ENCODE results near the gene CNOT6L.
"Not testable (repeated sequence)": the region's sequence is repeated elsewhere in the genome, so short reads cannot be mapped to it uniquely, and the experiment has no call there.

The CNOT6L gene

DNA sequence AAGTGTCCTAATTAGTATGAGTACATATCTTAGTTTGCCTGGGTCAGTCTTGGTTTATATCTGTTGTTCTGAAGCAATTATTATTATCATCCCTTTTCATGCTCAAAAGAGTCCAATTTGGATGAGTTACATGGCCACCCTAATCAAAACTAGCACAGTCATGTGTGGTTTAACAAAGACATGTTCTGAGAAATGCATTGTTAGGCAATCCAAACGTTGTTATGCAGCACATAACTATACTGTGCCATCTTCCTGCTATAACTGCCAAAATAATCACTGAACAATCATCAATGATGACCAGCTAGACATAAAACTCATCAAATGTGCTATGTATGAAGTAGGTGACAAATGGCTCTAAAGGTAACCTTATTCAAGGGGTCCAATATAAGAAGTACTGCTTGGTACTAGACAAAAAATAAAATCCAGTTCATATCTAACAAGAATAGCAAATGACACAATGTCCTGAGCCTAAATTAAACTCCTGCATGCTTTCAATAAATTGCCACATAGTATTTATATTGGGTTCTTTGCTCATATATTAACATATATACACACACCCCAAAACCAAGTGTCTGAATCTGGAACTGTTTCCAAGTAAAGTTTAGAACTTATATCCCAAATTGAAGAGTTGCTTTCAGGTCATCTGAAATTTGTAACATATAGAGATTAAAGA lies 41.9 kb downstream of the CNOT6L start:
- no peak for DNase-seq

DNA sequence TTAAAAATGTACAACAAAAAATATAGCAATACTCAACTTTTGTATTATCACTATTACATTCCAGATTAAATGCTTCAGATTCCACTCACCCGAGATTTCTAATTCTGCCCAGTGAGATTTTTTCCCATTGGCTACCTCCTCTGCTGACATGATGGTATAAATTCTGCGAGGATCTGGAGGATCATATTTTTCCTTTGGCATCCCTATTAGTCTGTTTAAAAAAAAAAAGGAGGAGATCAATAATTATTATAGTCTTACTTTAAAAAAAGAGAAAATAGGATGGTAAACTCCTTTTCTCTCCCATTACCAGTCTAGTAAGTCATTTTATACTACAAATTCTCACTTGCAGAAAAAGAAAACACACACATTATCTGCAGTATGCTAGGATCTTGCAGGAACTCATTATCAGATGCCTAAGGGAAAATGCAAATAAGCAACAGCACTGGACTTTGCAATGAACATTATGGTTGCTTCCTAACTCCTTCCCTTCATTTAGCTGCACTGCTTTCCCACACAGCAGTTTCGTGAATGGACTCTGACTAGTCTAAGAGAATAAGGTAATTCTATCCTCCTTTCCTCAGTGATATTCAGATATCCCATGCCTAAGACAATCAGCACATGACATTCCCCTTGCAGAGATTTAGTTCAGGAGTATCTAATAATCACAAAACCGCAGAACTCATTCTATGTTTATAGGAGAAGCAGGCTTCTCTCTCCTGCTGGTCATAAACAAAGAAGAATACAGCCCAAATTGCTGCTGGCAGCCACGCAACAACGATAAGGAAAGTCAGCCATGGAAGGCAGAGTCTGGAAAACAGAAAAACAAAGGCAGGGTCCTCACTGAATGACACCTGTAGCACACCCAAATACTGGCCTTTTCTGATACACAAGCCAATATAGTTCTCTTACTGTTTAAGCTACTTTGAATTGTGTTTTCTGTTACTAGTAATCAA lies 42.7 kb downstream of the CNOT6L start:
- no peak for DNase-seq

DNA sequence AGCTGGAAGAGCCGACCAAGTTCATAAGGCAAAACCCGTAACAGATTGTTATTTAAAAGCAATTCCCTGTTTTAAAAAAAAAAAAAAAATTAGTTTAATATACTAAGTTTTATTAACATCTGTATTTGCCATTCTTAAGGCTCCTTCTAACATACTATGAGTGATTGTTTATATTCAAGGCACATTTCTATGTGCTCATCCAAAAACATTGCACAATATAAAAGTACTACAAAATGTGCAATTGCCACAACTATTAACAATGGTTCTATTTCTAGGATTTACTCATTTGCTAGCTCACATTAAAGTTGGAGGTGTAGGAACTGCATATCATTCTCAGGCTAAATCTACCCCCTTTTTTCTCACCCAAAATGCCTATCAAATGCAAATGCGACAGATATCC lies 46.1 kb downstream of the CNOT6L start:
- DNase-seq, result no peak

DNA sequence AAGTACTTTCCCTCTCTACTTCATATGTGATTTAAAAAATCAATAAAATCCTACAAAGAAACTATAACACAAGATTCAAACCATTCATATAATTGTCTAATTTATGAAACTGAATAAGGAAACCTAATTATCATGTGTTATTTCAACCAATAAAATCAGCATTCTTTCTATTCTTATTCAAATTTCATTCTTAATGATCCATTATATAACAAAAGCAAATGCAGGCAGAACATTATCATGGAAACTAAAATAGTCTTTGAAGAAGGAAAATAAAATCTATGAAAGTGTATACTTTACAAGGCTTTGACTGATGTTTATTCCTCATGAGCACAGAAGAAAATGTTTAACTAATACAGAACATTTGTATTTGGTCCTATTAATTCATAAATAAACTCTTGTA lies 47.6 kb downstream of the CNOT6L start:
- no peak for DNase-seq

DNA sequence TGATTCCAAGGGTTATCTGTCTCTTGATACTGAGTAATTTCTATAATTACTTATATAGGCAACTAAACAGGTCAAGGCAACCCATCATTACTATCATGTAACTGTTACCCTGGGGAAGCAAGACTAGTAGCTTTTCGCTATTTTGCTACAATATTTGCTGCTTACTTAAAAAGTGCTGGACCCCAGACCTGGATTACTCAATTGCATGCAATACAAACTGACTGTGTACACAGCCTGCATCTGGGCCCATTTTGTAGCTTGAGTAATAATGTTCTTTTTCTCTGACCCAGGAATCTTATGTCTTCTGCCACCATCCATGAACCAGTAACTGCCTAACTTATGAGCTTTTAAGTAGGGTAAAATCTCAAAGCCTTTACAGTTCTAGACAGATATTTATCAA lies 53.4 kb downstream of the CNOT6L start:
- no peak for DNase-seq

DNA sequence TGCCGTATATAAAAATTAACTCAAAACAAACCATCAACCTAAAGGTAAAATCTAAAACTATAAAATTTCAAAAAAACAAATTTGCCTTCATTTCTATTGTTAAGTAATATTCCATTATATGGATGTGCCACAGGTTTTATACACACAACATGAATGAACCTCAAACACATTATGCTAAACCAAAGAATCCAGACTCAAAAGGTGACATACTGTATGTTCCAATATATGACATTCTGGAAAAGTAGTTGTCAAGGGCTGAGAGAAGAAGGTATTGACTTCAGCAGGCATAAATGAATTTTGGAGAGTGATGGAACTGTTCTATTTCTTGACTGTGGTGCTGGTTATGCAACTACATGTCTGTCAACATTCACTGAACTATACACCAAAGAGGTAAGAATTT lies 56.6 kb downstream of the CNOT6L start:
- DNase-seq, result no peak

DNA sequence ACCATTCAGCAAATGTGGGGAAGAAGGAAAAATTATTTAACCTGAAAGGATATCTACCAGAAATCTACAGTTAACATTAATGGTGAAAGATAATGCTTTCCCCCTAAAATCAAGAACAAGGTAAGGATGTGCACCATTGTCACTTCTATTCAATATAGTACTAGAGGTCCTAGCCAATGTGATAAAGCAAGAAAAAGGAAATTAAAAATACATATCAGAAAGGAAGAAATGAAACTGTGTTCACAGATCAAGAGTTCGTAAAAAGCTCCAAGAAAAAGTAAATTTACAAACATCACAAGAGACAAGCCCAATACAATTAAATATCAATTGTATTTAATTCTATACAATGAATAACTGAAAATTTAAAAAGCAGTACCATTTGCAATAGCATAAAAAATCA lies 57.6 kb downstream of the CNOT6L start:
- no peak for DNase-seq

DNA sequence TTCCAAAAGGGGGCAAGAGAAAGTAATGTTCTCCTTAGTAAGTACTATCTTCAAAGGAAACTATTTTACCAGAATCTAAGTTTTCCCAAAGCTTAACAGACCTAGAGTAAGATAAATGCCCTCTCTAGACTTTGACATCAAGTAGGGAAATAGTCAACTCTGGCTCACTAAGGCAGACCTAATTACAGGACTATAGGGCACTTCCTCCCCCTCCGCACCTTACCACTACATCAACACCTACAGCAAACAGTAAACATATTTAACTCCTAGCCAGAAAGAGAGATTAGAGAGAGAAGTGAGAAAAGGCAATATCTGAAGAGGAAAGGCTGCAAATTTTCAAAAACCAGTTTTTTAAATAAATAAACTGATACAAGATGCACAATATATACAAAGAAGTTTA lies 60.4 kb downstream of the CNOT6L start:
- DNase-seq, result no peak

DNA sequence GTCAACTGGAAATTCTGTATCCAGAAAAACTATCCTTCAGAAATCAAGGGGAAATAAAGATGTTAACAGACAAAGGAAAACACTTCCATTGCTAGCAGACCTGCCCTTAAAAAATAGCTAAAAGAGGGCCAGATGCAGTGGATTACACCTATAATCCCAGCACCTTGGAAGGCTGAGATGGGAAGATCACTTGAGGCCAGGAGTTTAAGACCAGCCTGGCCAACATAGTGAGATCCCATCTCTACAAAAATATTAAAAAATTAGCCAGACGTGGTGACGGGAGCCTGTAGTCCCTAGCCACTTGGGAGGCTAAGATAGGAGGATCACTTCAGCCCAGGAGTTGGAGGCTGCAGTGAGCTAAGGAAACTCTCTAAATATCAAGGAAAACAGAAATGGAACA lies 67.4 kb downstream of the CNOT6L start:
- no peak for DNase-seq

DNA sequence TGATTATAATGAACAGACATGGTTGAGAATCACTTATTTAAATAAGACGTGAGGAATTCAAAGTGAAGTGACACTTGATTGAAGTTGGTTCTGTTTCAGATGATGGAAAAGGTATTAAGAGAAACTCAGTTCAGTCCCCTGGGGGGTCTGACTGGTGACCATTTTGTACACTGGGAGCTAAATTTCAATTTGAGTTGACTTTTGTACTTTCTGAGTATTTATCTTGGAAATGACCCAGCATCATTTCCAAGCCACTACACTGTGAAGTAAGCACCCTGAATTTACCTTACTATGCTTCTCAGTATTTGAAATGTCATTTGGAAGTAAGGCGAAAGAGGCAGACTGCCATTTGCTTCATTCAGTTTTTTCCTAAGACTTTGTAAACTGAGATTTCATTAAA lies 73.4 kb downstream of the CNOT6L start:
- no peak for DNase-seq

DNA sequence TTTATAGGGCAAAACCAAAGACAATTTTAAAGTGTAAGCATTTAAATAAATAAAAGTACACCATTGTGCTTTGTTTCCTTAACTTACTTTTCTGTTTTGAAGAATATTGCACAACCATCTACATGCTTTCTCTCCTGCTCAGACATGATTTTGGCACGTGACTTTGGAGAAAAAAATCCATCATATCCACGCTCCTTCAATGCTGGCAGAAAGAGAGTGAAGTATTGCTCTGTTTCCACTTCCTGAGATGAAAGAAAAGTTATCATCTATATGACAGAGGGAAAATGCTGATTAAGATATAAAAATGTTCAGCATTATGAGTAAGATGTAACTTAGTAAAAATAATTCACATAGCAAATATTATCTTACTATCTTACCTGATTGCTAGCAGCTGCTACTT lies 77.1 kb downstream of the CNOT6L start:
- no peak for DNase-seq

DNA sequence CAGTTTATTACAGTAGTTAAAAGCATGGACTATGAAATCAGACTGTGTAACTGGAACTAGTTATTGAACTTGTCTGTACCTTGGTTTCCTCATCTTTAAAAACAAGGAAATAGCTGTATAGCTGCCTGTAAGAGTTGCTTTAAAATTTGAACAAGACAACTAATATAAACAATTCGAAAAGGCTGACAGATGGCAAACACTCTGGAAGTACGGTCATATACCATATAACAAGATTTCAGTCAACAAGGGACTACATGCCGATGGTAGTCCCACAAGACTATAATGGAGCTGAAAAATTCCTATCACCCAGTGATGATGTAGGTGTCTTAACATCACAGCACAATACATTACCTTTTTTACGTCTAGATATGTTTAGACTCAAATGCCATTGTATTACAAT lies 78.7 kb downstream of the CNOT6L start:
- DNase-seq, result no peak

DNA sequence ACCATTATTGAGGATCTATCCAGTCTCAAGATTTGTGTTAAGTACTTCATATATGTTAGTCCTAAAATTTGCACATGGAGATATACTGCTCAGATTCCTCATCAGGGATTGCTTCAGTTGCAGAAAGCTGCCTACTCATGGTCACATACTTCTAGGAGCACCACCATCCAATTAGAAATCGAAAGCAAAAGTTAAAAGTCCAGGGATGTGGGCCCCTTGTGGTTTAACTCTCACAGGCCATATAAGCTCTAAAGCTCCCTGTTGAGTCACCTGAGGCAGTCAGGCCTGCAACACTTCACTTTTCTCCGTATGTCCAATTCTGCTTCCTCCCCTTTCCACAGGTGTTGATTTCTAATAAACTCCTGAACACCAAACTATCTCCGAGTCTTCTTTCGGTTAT lies 84.2 kb downstream of the CNOT6L start:
- DNase-seq, result peak in 1 of 2 donors; percentile 7

DNA sequence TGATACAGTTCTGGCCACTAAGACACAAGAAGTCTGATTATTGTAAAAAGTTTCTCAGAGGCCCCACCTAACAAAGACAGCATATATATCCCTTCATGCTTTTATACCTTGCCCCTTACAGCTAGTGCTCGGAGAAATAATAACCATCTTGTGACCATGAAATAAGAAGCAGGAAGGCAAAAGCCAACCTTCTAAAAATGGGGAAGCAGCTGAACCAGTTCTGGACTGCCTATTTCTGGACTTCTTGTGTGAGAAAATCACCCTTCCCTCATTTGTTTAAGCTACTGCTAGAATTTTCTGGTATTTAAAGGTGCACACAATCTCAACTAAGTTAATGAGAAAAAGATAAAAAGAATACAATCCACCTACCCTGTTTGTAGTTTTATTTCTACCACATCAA lies 87.5 kb downstream of the CNOT6L start:
- DNase-seq, result no peak

DNA sequence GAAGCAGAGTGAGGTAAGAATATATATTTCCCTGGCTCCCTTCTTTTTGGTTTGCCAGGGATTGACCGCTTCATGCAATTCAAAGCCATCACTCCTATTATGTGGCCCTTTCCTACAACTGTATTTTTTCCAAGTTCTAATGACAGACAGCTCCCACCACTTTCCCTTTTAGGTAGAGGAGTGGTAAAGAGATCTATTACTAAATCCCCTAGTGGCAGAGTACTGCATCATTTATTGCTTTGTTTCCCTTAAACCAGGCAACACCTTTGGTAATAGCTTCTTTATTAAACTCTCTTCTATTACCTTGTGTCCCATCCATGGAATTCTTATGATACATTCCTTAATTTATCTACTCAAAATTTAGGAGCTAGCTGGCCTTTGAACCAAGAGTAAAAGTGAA lies 90.7 kb downstream of the CNOT6L start:
- DNase-seq, result no peak

DNA sequence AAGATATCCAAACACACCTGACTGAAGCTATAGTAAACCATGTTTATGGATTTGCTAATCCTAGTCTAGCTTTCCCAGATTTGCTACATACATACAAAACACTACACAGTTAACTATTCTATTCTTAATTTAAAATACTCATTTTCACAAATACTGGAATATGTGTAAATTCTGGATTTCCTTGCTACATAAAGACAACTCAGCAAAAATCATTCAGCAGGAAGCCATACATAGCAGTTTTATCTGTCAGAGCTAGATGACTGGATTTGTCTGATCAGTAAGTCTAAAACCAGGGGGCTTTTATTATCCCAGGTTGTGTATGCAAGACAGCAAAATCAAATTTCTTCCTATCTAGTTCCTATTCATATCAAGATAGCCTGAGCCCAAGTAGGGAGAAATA lies 98.1 kb downstream of the CNOT6L start:
- DNase-seq, result no peak

DNA sequence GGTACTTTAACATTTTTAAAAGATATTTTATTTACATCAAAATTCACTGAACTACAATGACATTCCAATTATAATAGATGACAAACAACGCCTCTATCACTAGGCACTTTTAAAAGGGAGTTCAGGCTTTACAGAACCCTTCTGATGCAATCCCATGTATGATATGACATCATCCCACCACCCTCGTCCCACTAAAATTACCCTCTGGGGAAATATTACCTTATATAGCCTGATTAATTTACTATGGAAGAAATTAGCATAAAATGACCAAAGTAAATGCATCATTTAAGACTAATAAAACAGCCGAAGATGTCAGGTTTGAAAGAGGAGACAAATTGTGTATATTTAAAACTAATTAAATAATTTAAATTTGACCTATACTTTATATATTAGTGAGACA lies 100.7 kb downstream of the CNOT6L start:
- DNase-seq, result not testable (repeated sequence)

DNA sequence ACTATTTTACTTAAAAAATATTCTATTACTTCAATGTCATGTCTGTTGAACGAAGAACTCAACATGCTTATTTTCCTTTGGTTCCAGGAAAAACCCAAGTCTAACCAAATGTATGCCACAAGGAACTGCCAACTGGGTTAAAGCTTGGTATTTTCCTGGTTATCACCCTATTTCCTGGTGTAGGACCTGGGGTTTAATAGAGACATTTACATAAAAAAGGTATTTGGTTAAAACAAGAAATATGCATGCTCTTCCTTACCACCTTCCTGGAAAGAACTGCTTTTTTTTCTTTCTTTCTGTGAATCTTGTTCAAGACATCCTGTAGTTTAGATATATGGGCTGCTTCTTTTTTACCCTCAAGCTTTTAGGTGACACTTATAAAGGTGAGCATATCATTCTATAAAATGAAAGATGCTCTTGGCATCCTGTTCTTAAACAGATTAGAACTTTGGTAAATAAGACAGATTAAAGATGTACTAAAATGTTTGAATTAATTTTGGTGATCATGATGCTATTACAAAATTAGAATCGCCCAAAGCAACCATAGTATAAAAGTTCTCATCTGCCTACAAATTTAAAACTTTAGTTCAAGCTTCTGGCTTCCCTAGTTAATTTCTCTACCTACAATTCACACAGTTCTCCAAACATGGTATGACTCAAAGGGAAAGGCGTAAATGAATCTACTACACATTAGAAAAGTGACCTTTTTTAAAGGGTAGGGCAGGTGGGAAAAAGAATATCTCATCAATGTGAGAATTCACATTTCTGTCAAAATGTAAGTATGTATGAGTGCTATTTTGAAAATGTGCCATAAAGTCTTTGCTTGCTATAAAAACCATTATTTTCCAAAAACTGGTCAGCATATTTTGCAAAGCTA lies 103.5 kb downstream of the CNOT6L start:
- no peak for DNase-seq

DNA sequence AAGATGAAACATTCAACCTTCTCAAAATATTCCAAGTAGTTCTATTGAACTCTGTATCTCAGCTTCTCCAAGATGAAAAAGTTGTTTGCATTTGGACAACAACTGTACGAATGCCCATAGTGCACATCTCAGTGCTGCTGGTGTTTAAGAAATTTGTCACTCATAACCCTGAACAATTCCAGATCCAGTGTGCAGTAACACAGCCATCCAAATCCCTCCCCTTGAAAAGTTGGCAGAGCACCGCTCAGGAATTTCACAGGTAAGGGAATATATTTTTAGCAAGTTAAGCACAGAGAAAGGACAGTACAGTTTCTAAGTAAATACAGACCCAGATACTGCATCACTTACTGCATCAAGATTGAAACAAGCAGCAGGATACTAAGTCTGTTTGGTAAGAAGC lies 104.7 kb downstream of the CNOT6L start:
- DNase-seq, result no peak

DNA sequence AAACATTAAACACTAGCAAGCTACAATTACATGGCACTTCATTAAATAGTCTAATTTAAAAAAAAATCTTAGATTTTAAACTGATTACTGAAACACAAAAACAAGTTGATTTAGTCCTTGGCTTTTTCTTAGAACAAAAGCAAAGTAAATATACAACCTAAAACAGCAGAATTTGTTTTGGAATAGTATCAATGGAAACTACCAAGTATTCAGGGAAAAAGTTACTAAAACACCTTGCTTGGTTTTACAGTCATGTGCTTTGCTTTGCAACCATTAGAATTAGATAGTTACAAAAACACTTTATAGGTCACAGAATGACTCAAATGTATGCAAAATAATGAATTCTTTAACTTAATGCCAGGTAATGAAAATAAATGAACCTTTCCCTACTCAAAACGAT lies 105.3 kb downstream of the CNOT6L start:
- no peak for DNase-seq

DNA sequence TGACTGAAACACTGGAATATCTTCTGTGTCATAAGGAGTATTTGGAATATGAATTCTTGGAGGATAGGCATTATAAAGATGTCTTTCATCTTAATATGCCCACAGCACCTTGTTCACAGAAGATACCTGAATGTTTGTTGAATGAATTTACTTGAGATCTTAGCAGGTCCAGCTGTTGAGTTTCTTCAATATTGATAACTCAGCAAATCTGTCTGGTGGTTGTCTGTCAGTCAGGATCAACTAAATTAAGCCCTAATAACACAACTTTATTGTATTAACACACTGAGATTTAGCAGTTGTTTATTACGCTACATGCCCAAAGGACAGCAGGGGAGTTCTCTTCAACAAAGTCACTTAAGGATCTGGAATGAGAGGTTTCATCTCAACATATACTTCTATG lies 106.5 kb downstream of the CNOT6L start:
- DNase-seq, result no peak

DNA sequence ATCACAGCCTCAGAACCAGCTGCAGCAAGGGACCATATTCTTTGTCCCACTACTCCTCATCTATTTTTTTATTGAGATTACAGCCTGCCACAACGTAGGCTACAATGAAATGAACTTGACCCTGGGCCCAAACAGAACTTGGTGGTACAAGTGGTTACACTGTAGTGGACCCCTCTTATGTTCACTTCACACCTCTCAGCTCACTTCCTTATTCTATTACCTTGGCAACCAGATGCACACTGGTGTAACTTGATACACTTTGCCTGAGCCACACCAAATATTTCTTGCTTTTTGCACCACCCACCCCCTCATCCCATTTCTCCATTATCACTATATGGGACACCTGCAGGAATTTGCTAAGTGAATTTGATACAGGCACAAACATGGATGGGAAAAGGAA lies 107.7 kb downstream of the CNOT6L start:
- DNase-seq, result no peak

DNA sequence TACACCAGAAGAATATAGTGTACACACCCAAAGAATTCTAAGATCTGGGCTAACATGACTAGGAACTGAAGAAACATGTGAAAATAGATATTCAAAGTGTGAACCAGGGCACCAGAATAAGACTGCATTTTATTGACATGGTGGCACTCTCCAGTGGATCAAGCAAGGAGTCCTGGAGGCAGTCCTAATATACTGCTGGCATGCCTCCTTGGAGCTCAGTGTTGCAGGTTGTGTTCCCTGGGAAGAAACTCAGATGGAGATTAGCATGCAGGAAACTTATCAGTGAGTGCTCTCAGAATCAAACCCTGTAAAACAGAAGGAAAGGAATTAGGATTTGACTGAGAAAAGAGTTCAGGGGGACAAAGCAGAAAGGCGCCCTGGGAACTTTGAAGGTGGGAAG lies 108.5 kb downstream of the CNOT6L start:
- no peak for DNase-seq

DNA sequence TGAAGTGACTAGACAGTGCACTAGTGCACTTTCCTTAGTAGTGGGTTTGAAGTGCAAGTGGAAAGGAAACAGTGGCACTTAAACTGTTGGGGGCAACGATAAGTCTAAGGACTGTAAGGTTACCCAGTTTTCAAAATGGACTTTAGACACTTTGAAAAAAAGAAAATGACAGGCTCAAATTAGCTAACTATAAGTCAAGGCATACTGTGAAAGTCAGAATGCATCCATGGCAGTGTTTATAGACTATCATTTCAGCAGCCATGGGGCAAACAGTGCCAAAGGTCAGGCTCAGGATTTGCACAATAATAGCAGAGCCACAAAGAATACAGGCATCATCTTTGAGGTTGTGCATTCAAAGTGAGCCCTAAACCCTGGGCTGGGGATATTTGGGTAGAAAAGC lies 109.1 kb downstream of the CNOT6L start:
- no peak for DNase-seq
